D341Med (cell line): ENCODE measurements around the gene N4BP2L2.
A peak's percentile ranks its signal among the peaks of the same experiment; 100 is the strongest.

Experiments used
- DNase-seq: peaks from one replicate; pipeline ENCODE4 v3.0.0; 2012; ENCODE audit warnings: low spot score

The N4BP2L2 gene

DNA sequence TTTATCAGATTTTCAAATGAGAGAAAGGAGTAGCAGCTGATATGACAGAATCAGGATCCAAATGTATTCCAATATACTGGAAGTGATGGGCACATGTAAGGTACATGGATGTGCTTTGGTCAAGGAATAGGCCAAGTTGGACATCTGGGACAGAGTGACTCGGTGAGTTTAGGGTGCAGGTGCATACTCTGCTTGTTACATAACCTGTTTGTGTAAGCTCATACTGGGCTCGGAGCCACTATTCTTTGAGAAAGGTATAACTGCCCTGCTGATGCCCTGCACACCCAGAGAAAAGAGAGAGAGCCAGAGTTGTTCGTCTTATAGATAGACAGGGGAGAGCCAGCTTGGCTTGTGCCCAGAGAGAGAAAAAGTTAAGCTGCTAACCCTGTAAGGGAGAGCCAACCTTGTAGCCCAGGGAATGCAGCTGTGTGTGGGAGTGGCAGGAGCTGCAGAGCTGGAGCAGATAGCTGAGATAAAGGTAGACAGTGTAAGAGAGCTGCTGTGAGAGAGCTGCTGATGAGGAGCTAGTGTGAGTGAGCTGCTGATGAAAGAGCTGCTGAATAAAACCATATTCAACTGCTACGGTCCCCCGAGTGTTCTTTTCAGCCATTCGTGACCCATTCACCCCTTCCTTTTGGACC, 70.0 kb downstream of the N4BP2L2 start:
- DNase-seq = no peak

GRCh38 chr13:32456591-32456990, 82.0 kb downstream of the N4BP2L2 start:
- no peak for DNase-seq

- DNase-seq = no peak
Measured at GRCh38 chr13:32455594-32455903, 83.0 kb downstream of the N4BP2L2 start.

DNA sequence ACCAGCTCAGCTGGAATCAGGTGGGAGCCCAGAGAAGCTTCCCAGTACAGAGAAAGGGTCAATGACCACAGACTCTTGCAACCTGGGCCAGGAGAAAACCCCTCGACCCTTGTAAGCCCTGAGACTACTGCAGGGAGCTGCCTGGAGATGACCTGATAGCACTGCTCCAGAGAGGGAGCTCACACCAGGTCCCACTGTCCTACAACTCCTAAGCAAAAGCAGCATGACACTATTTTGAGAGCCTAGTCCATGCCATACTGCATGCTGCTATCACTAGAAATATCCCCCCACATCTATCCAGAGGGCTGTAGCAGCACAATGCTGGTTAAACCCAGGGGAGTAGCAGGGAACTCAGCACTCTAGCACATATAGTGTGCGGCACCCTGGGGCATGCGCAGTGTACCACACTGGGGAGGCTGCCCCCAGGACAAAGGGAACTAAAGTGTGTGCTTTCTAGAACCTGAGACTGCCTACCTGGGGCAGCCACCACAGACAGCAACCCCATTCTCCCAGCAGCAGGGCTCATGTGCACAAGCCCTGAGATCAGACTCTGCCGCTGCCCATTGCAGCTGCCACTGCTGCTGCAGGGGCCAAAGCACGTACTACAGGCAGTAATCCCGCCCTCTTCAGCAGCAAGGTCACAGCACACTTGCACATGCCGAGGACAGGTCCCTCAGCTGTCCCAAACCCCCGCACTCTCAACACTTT, 83.6 kb downstream of the N4BP2L2 start:
- DNase-seq = no peak

DNA sequence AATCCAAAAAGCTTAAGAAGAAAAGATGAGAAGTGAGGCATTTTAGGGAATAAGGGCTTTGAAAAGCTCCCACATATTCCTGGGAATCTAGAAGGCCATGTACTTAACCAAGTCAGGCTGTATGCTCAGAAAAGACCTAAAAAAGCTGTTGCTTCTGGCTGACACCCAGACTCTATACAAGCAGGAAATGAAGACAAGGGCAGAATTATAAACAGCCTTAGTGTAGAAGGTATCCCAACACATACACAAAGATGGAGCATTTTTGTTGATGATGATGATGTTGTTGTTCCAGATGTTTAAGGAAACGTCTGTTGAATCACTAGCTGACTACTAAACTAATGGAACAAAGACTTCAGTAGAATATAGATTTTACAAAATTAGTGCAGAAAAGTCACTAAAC, 84.6 kb downstream of the N4BP2L2 start:
- no peak for DNase-seq

GRCh38 chr13:32448972-32449371, 89.6 kb downstream of the N4BP2L2 start:
- DNase-seq = no peak

DNA sequence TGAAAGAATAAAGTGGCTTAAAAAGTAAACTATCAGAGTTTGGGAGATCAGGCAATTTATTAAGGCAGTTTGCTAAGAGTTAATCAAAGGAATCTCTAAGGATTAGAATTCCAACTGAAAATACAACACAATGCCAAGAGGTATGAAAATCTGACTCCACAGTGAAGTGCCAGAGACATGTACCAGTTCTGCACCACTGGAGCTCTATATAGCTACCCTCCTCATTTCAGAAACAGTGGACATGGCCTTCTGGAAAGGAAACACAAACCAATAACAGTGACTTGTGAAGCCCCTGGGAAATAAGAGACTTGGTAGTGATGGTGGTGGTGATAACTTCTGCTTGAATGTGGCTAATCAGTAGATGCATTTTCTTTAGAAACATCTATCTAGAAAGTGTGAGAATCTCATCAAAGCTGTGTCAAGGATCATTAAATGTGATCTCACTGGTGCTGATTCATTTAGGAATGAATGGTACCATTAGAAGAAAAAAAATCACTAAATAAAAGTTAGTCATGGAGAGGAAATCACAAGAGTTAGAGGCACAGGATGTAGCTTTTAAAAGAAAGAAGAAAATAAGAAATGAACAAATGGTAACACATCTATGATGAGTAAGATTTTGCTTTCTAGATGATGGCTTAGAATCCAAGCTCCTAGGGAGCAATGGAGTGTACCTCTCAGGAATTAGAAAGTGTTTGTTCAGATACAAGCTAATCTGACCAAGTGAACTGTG, 90.5 kb downstream of the N4BP2L2 start:
- DNase-seq = no peak

- no peak for DNase-seq
Measured at GRCh38 chr13:32446773-32447465, 91.7 kb downstream of the N4BP2L2 start.

DNA sequence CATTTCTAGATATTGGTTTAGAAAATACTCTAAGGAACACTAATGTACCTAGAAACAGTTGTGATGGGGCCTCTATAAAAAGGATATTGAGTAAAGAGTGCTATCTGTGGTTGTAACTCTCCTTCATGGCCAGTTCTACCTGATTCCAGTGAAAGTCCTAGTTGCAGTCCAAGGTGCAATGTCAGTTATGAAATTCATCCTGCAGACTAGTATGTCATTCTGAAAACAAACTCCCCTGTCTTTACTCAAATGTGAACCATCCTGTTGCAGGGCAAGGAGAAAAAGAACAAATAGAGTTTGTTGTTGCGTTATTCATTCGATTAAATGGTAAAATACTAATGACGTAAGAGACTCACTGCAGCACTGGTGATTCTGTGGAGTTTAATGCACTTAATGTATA, 92.4 kb downstream of the N4BP2L2 start:
- DNase-seq = no peak

DNA sequence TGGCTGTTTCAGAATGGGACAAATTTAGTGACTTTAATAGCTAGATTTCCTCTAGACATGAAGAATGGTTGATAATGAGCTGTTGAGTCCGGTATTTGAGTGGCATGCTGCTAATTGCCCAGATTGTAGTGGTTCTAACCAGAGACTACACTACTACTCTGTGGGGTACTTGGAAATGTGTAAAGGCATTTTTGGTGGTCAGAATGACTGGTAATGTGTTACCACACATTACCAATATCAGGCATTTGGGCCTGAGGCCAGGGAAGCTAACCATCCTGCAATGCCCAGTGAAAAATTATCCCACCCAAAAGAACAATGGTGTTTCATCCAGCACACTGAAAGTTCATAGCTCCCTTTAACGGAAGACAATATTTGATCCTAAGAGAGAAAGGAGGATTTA, 93.1 kb downstream of the N4BP2L2 start:
- DNase-seq = no peak

- no peak for DNase-seq
Measured at GRCh38 chr13:32443111-32443510, 95.5 kb downstream of the N4BP2L2 start.

DNA sequence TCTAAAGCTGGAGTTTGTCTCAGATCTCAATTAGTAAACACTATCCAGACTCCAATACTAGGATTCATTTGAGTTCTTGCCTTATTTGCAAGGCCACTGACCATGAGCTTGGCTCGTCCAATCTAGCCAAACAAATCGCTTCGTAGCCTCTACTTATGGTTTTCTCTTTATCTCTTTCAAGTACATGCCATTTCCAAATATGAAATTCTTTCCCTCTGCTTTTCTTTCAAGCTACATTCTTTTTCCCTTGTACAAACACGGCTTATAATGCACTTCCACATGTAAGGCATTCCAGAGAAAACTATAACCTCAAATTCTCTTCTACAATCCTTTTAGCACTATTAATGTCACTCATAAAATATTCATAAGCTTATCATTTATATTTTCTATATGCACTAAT, 99.7 kb downstream of the N4BP2L2 start:
- no peak for DNase-seq

- no peak for DNase-seq
Measured at GRCh38 chr13:32432856-32433255, 105.7 kb downstream of the N4BP2L2 start.

GRCh38 chr13:32431361-32431760, 107.2 kb downstream of the N4BP2L2 start:
- DNase-seq = no peak

GRCh38 chr13:32430018-32430747, 108.4 kb downstream of the N4BP2L2 start:
- no peak for DNase-seq

GRCh38 chr13:32429433-32429909, 109.1 kb downstream of the N4BP2L2 start:
- no peak for DNase-seq

DNA sequence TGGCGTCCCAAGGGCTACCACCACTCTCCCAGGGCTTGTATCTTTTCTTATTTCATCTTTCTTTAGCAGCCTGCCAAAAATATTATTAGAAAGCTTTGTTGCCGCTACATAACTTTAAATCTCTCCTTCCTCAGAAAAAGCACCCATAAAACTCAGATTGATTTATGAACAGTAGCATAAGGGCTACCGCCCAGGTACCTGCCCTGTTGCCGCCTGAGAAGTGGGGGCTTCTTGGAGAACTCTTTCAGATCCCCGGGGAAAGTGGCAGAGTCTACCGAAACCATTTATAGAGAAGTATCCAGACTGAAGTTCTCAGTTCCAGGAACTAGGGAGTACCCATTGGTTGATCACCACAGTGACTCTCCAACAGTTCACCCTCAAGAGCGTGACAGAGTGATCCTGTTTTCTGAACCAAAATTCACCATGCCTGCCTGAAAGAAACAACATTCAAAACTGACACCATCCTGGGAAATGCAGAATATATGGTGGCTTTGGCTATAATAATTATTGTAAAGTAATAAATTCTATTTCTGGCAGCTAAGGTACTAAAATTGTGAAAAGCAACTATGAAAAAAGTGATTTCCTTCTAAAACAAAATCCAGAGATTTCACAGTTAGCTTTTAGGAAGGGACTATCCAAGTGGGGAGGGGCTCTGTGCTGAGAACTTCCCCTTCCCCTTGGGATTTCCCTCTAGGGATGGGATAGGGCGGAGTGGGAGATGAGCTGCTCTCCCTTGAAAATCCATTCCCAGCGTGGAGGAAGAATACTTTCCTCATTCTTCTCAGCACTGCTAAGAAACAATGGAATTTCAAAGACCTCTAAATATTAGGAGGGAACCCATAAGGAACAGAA, 109.8 kb downstream of the N4BP2L2 start:
- no peak for DNase-seq

GRCh38 chr13:32427852-32428580, 110.6 kb downstream of the N4BP2L2 start, which contains the start of gene N4BP2L1:
N4BP2L1 (minus strand) TSS chr13:32428130; CDS start chr13:32428082, 48 bp downstream.
- peak; percentile 65 for DNase-seq

GRCh38 chr13:32426990-32427851, 111.4 kb downstream of the N4BP2L2 start:
- DNase-seq = peak; percentile 78
